Skeletal muscle satellite cell (primary cell): Measurements from ENCODE around the gene HBA2. TPM values are rescaled to one million over a fixed set of nuclear protein-coding genes. Genes with fewer than 3 reads are reported as not detected.

Experiments
- small RNA-seq: library from RNA; depleted of rRNA; stranded (forward); fragments of <200 nt; gene quantifications from one replicate; pipeline ENCODE3, GENCODE V24; 2012

The HBA2 gene

Small RNA genes within 50 kb of the gene (small RNA-seq; reads per million reads assigned to genes)
- not detected for gene RF00019
